Endothelial cell of umbilical vein (primary cell): ENCODE measurements around the gene DLGAP1.

Source experiments
- CTCF ChIP-seq, 2 donors: IDR thresholded peaks; 1 replicate in 1 of 2; 2 replicates in 1 of 2; pipeline ENCODE4 v1.5.1; 2011; ENCODE audit warnings: low read length in 2 of 2, mild to moderate bottlenecking in 2 of 2, moderate library complexity in 2 of 2, control low read depth in 1 of 2, inconsistent platforms in 1 of 2, low read depth in 1 of 2; ENCODE audit not compliant: insufficient read depth in 1 of 2; ENCODE audit errors: extremely low read depth in 1 of 2
- EZH2 ChIP-seq: IDR thresholded peaks from 2 replicates; pipeline ENCODE4 v1.6.1; 2012; ENCODE audit warnings: borderline replicate concordance, low read depth, mild to moderate bottlenecking, moderate library complexity, low read length, inconsistent platforms; ENCODE audit not compliant: severe bottlenecking
- FOS ChIP-seq: IDR thresholded peaks from 2 replicates; pipeline ENCODE4 v1.6.1; 2011; ENCODE audit warnings: mild to moderate bottlenecking, low read length, moderate library complexity, borderline replicate concordance; ENCODE audit not compliant: insufficient read depth
- GATA2 ChIP-seq: IDR thresholded peaks from 2 replicates; pipeline ENCODE4 v1.7.0; 2011; ENCODE audit warnings: low read depth, mild to moderate bottlenecking, moderate library complexity, mixed read lengths, low read length; ENCODE audit not compliant: insufficient read length, insufficient read depth
- MYC ChIP-seq: IDR thresholded peaks from one replicate; pipeline ENCODE4 v1.6.1; 2011; ENCODE audit warnings: mild to moderate bottlenecking, low read depth, low read length
- POLR2A ChIP-seq: IDR thresholded peaks from 2 replicates; pipeline ENCODE4 v1.6.1; 2012; ENCODE audit warnings: low read depth, mild to moderate bottlenecking, control low read depth, low read length
- POLR2AphosphoS5 ChIP-seq: IDR thresholded peaks from 2 replicates; pipeline ENCODE4 v1.6.1; 2012; ENCODE audit warnings: low read depth, mild to moderate bottlenecking, control low read depth, low read length, moderate library complexity; ENCODE audit not compliant: insufficient read depth
- TF ChIP-seq, protein P1 (sequence below): IDR thresholded peaks from 2 replicates; pipeline ENCODE4 v1.6.1; 2011; ENCODE audit not compliant: insufficient read depth, insufficient read length

DNA sequence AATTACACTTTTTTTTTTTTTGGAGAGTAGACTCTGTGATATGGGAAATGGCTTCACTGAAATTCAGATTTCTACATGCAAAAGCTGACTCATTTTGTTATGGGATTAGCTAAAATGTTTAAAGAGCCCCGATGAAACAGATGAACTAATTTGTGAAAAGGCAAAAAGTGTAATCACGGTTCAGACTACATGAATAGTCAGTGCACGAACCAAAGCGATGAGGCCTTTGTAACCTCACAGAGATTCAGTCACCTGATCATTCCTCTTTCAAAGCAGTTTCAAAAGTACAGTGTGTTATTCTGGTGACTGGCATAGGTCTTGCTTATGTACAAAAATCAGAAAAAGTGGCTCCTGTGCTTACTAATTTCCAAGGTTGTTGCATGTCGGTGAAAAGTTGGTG is 960.5 kb downstream of the DLGAP1 start:
- TF ChIP-seq, protein P1, sequence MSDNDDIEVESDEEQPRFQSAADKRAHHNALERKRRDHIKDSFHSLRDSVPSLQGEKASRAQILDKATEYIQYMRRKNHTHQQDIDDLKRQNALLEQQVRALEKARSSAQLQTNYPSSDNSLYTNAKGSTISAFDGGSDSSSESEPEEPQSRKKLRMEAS = no peak
- TF ChIP-seq FOS (no peak), POLR2A (no peak), POLR2AphosphoS5 (no peak), CTCF (IDR thresholded peaks at IDR 0.05; ENCODE audit: extremely low read depth in 1 of 2, insufficient read depth in 1 of 2, low read depth in 1 of 2, low read length in 2 of 2) (no peak), EZH2 (no peak), GATA2 (no peak), MYC (no peak)
